ENCODE data around the gene CERCAM.
"Not testable (repeated sequence)": the region's sequence is repeated elsewhere in the genome, so short reads cannot be mapped to it uniquely, and the experiment has no call there.

The CERCAM gene

DNA sequence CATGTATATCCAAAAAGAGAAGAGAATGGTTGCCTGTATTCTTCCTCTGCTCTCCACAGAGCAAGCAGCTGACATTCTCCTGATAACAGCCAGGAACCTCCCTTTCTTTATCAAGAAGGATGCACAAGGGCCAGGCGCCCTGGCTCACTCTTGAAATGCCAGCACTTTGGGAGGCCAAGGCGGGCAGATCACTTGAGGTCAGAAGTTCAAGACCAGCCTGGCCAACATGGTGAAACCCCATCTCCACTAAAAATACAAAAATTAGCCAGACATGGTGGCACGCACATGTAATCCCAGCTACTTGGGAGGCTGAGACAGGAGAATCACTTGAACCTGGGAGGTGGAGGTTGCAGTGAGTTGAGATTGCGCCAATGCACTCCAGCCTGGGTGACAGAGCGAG is 25.8 kb downstream of the CERCAM start:
- H3K4me2 ChIP-seq (ENCODE audit: low read length); H4K8ac ChIP-seq (ENCODE audit: low read depth, low read length): not testable (repeated sequence)

GRCh38 chr9:128448746-128449145 is 28.1 kb downstream of the CERCAM start:
- Histone ChIP-seq H3K36me3 (ENCODE audit: control insufficient read depth in 1 of 2, insufficient read depth in 2 of 2, low read length in 2 of 2) (no peaks in the 10 kb centered on the region), H3K18ac (ENCODE audit: low read length) (no peak overlapping the region), H2BK12ac (ENCODE audit: low read length) (no peak overlapping the region), H2AK5ac (ENCODE audit: low read length) (no peak overlapping the region), H3K9ac (ENCODE audit: low read length) (no peak overlapping the region), H2BK120ac (ENCODE audit: insufficient read depth, low read length, poor library complexity) (no peak overlapping the region), H3K4me3 (ENCODE audit: low read depth, low read length) (no peak overlapping the region), H4K8ac (ENCODE audit: low read depth, low read length) (no peak overlapping the region), H3K27ac (ENCODE audit: low read depth, low read length) (no peak overlapping the region), H3K23ac (ENCODE audit: low read length) (no peak overlapping the region), H3K4ac (ENCODE audit: low read depth, low read length) (no peak overlapping the region), H3K14ac (ENCODE audit: low read length) (no peak overlapping the region), H3K79me2 (ENCODE audit: control insufficient read depth, insufficient read depth, low read length, poor library complexity) (no peaks in the 10 kb centered on the region), H2BK5ac (ENCODE audit: low read depth, low read length, poor library complexity) (no peak overlapping the region), H3K27me3 (ENCODE audit: insufficient read depth, low read length) (no peaks in the 10 kb centered on the region), H3K4me1 (ENCODE audit: control insufficient read depth in 1 of 2, insufficient read depth in 2 of 2, low read length in 2 of 2) (no peaks in the 10 kb centered on the region), H2AFZ (ENCODE audit: insufficient read depth, low read length, poor library complexity) (no peak overlapping the region), H3K79me1 (ENCODE audit: low read length) (no peaks in the 10 kb centered on the region), H4K91ac (ENCODE audit: low read depth, low read length) (no peak overlapping the region), H4K12ac (ENCODE audit: low read depth, low read length) (no peak overlapping the region), H3K9me3 (ENCODE audit: insufficient read depth, low read depth, low read length) (no peaks in the 10 kb centered on the region), H3K4me2 (ENCODE audit: low read length) (no peak overlapping the region)
- DNase-seq, result no peak
- WGBS (ENCODE audit: extremely low coverage, insufficient coverage, insufficient read length), result no CpG with 5 or more reads among the region's 2 CpGs

More for the DNA sequence above, 25.8 kb downstream of the CERCAM start:
- not testable (repeated sequence) for H3K14ac ChIP-seq (ENCODE audit: low read length); H3K4me1 ChIP-seq (ENCODE audit: control insufficient read depth in 1 of 2, insufficient read depth in 2 of 2, low read length in 2 of 2); H3K4ac ChIP-seq (ENCODE audit: low read depth, low read length); H3K36me3 ChIP-seq (ENCODE audit: control insufficient read depth in 1 of 2, insufficient read depth in 2 of 2, low read length in 2 of 2); H3K4me3 ChIP-seq (ENCODE audit: low read depth, low read length); DNase-seq; H4K12ac ChIP-seq (ENCODE audit: low read depth, low read length); H3K18ac ChIP-seq (ENCODE audit: low read length); H3K27me3 ChIP-seq (ENCODE audit: insufficient read depth, low read length); H3K23ac ChIP-seq (ENCODE audit: low read length); H4K91ac ChIP-seq (ENCODE audit: low read depth, low read length); H2AK5ac ChIP-seq (ENCODE audit: low read length); H3K79me1 ChIP-seq (ENCODE audit: low read length); H3K27ac ChIP-seq (ENCODE audit: low read depth, low read length); H2AFZ ChIP-seq (ENCODE audit: insufficient read depth, low read length, poor library complexity); H2BK120ac ChIP-seq (ENCODE audit: insufficient read depth, low read length, poor library complexity); H3K79me2 ChIP-seq (ENCODE audit: control insufficient read depth, insufficient read depth, low read length, poor library complexity); H3K9me3 ChIP-seq (ENCODE audit: insufficient read depth, low read depth, low read length); H2BK12ac ChIP-seq (ENCODE audit: low read length); H3K9ac ChIP-seq (ENCODE audit: low read length); H2BK5ac ChIP-seq (ENCODE audit: low read depth, low read length, poor library complexity)
- no CpG with 5 or more reads among the region's 5 CpGs for WGBS (ENCODE audit: extremely low coverage, insufficient coverage, insufficient read length)

GRCh38 chr9:128454991-128455390 is 34.3 kb downstream of the CERCAM start:
- WGBS (ENCODE audit: extremely low coverage, insufficient coverage, insufficient read length), result no CpG with 5 or more reads among the region's 14 CpGs
- peaks cover 9% of the 10 kb centered on the region for H3K79me1 ChIP-seq (ENCODE audit: low read length)
- H3K9ac ChIP-seq (ENCODE audit: low read length), result no peak overlapping the region
- no peaks in the 10 kb centered on the region for H3K9me3 ChIP-seq (ENCODE audit: insufficient read depth, low read depth, low read length)
- H3K4ac ChIP-seq (ENCODE audit: low read depth, low read length), result no peak overlapping the region
- H3K79me2 ChIP-seq (ENCODE audit: control insufficient read depth, insufficient read depth, low read length, poor library complexity), result peaks cover 3% of the 10 kb centered on the region
- no peaks in the 10 kb centered on the region for H3K27me3 ChIP-seq (ENCODE audit: insufficient read depth, low read length)
- H3K23ac ChIP-seq (ENCODE audit: low read length), result no peak overlapping the region
- no peak overlapping the region for H3K18ac ChIP-seq (ENCODE audit: low read length)
- peak; percentile 42 to 71 for DNase-seq
- H4K91ac ChIP-seq (ENCODE audit: low read depth, low read length), result no peak overlapping the region
- no peak overlapping the region for H2BK5ac ChIP-seq (ENCODE audit: low read depth, low read length, poor library complexity)
- H3K14ac ChIP-seq (ENCODE audit: low read length), result no peak overlapping the region
- peak overlapping the region; percentile 4 for H2AK5ac ChIP-seq (ENCODE audit: low read length)
- peak overlapping the region; percentile 26 for H4K8ac ChIP-seq (ENCODE audit: low read depth, low read length)
- no peak overlapping the region for H3K4me2 ChIP-seq (ENCODE audit: low read length)
- peaks cover 8 to 9% of the 10 kb centered on the region in 2 experiments for H3K36me3 ChIP-seq (ENCODE audit: control insufficient read depth in 1 of 2, insufficient read depth in 2 of 2, low read length in 2 of 2)
- H3K4me3 ChIP-seq (ENCODE audit: low read depth, low read length), result no peak overlapping the region
- no peak overlapping the region for H2BK12ac ChIP-seq (ENCODE audit: low read length)
- H3K27ac ChIP-seq (ENCODE audit: low read depth, low read length), result no peak overlapping the region
- no peak overlapping the region for H2BK120ac ChIP-seq (ENCODE audit: insufficient read depth, low read length, poor library complexity)
- H2AFZ ChIP-seq (ENCODE audit: insufficient read depth, low read length, poor library complexity), result peak overlapping the region; percentile 17
- H4K12ac ChIP-seq (ENCODE audit: low read depth, low read length), result peak overlapping the region; percentile 12
- H3K4me1 ChIP-seq (ENCODE audit: control insufficient read depth in 1 of 2, insufficient read depth in 2 of 2, low read length in 2 of 2), result peaks cover 2 to 10% of the 10 kb centered on the region in 2 experiments

- no CpG with 5 or more reads among the region's 82 CpGs for WGBS (ENCODE audit: extremely low coverage, insufficient coverage, insufficient read length)
These were observed 35.4 kb downstream of the CERCAM start, which contains the start of gene ODF2 for GRCh38 chr9:128455849-128456612. TSS of gene ODF2 (plus strand) at chr9:128456006. CDS start at chr9:128456092, 86 bp downstream.

More at GRCh38 chr9:128455849-128456612, 35.4 kb downstream of the CERCAM start, which contains the start of gene ODF2:
- DNase-seq, result peak; percentile 98 to 99
- Histone ChIP-seq H4K91ac (ENCODE audit: low read depth, low read length) (peak within 1 kb of the TSS; percentile 81), H2BK12ac (ENCODE audit: low read length) (peak within 1 kb of the TSS; percentile 42), H2AFZ (ENCODE audit: insufficient read depth, low read length, poor library complexity) (peak within 1 kb of the TSS; percentile 97), H3K27ac (ENCODE audit: low read depth, low read length) (peak within 1 kb of the TSS; percentile 72), H3K4me1 (ENCODE audit: control insufficient read depth in 1 of 2, insufficient read depth in 2 of 2, low read length in 2 of 2) (peaks cover 2 to 10% of the 10 kb centered on the region in 2 experiments), H4K8ac (ENCODE audit: low read depth, low read length) (peak within 1 kb of the TSS; percentile 80), H3K79me1 (ENCODE audit: low read length) (peaks cover 9% of the 10 kb centered on the region), H3K36me3 (ENCODE audit: control insufficient read depth in 1 of 2, insufficient read depth in 2 of 2, low read length in 2 of 2) (peaks cover 19% of the 10 kb centered on the region in 2 experiments), H3K9ac (ENCODE audit: low read length) (peak within 1 kb of the TSS; percentile 91), H3K79me2 (ENCODE audit: control insufficient read depth, insufficient read depth, low read length, poor library complexity) (peaks cover 3% of the 10 kb centered on the region), H3K4me2 (ENCODE audit: low read length) (peak within 1 kb of the TSS; percentile 86), H2AK5ac (ENCODE audit: low read length) (peak within 1 kb of the TSS; percentile 91), H3K4me3 (ENCODE audit: low read depth, low read length) (peak within 1 kb of the TSS; percentile 78), H3K14ac (ENCODE audit: low read length) (peak within 1 kb of the TSS; percentile 73), H3K27me3 (ENCODE audit: insufficient read depth, low read length) (no peaks in the 10 kb centered on the region), H3K9me3 (ENCODE audit: insufficient read depth, low read depth, low read length) (no peaks in the 10 kb centered on the region), H3K18ac (ENCODE audit: low read length) (peak within 1 kb of the TSS; percentile 84), H2BK5ac (ENCODE audit: low read depth, low read length, poor library complexity) (peak within 1 kb of the TSS; percentile 45), H2BK120ac (ENCODE audit: insufficient read depth, low read length, poor library complexity) (peak within 1 kb of the TSS; percentile 87), H3K4ac (ENCODE audit: low read depth, low read length) (peak within 1 kb of the TSS; percentile 80), H4K12ac (ENCODE audit: low read depth, low read length) (peak within 1 kb of the TSS; percentile 85), H3K23ac (ENCODE audit: low read length) (no peak within 1 kb of the TSS)

Measured in trophoblast cell (in vitro differentiated cells and primary cell).